Endothelial cell of umbilical vein (primary cell): ENCODE measurements around the gene KCMF1. TPM values are rescaled to one million over a fixed set of nuclear protein-coding genes. Genes with fewer than 3 reads are reported as not detected.

Experiments used
- BruUV-seq: library from RNA; stranded (reverse); fragments of 400-500 nt; replicated peaks from 2 replicates; lab custom pipeline; 2021; lab: Mats Ljungman, UMichigan
- CTCF ChIA-PET: fragments of 300-600, 350-600 bp; sonication (Branson Sonifier 250); formaldehyde crosslinking; loops from one replicate; lab custom pipeline; 2021; ENCODE audit warnings: antibody characterized with exemption, inconsistent platforms; lab: Charles Lee
- POLR2A ChIA-PET: fragments of 300-600, 350-600 bp; sonication (Branson Sonifier 250); formaldehyde crosslinking; loops from one replicate; lab custom pipeline; 2021; ENCODE audit warnings: antibody characterized with exemption, inconsistent platforms; lab: Charles Lee
- DNase-seq: peaks from one replicate; pipeline ENCODE4 v3.0.0-alpha.2; 2011; ENCODE audit warnings: low read depth, low spot score
- FAIRE-seq: peaks from 2 replicates; lab custom pipeline; 2011; peaks lifted over from hg19 to GRCh38; lab: Jason Lieb, UNC
- H2AFZ ChIP-seq: 2 replicates; pipeline ENCODE4 v1.6.0; 2012; ENCODE audit warnings: low read depth, low read length, control low read depth, inconsistent platforms
- H3K27ac ChIP-seq: 2 replicates; pipeline ENCODE4 v1.5.1; 2011; ENCODE audit warnings: low read depth, mild to moderate bottlenecking, control low read depth, low read length, moderate library complexity; ENCODE audit not compliant: insufficient read depth
- H3K27me3 ChIP-seq, 2 experiments: 2 replicates each; pipeline versions ENCODE4 v1.6.0 to v1.6.1; 2011; ENCODE audit warnings: low read length in 2 of 2, mixed read lengths in 1 of 2; ENCODE audit not compliant: control insufficient read depth in 2 of 2, insufficient read depth in 2 of 2
- H3K36me3 ChIP-seq, 2 experiments: 2 replicates in 1 of 2; 3 replicates in 1 of 2; pipeline ENCODE4 v1.5.1; 2011; ENCODE audit warnings: low read length in 2 of 2, mild to moderate bottlenecking in 1 of 2, moderate library complexity in 1 of 2; ENCODE audit not compliant: control insufficient read depth in 2 of 2, insufficient read depth in 2 of 2; ENCODE audit errors: extremely low read depth in 1 of 2
- H3K4me1 ChIP-seq: 3 replicates; pipeline ENCODE4 v1.5.1; 2011; ENCODE audit warnings: mild to moderate bottlenecking, low read length; ENCODE audit not compliant: control insufficient read depth, insufficient read depth; ENCODE audit errors: extremely low read depth
- H3K4me2 ChIP-seq: 2 replicates; pipeline ENCODE4 v1.6.1; 2011; ENCODE audit warnings: low read length, control low read depth, mixed read lengths; ENCODE audit not compliant: insufficient read depth
- H3K4me3 ChIP-seq, 3 experiments: fragments of 200-600 bp in 1 of 3; sonication (generic), shearing (Covaris generic) in 1 of 3; replicated peaks in 1 of 3; 2 replicates each; pipeline ENCODE4 v1.5.1; 2011 to 2016; ENCODE audit warnings: control low read depth in 3 of 3, low read length in 3 of 3, mild to moderate bottlenecking in 2 of 3, inconsistent platforms in 1 of 3, low read depth in 1 of 3, moderate library complexity in 1 of 3; ENCODE audit not compliant: insufficient read depth in 1 of 3
- H3K79me2 ChIP-seq: 2 replicates; pipeline ENCODE4 v1.6.0; 2012; ENCODE audit warnings: low read length, inconsistent platforms; ENCODE audit not compliant: control insufficient read depth, insufficient read depth
- H3K9ac ChIP-seq: replicated peaks from 2 replicates; pipeline ENCODE3; 2011; ENCODE audit warnings: low read length, control low read depth; ENCODE audit not compliant: insufficient read depth; ENCODE audit errors: extremely low read depth
- H3K9me1 ChIP-seq: replicated peaks from 3 replicates; pipeline ENCODE4 v1.6.0; 2011; ENCODE audit warnings: mild to moderate bottlenecking, low read length; ENCODE audit not compliant: control insufficient read depth, insufficient read depth; ENCODE audit errors: extremely low read depth
- H3K9me3 ChIP-seq: replicated peaks from 2 replicates; pipeline ENCODE4 v1.5.1; 2012; ENCODE audit warnings: low read length, inconsistent platforms; ENCODE audit not compliant: control insufficient read depth, insufficient read depth
- H4K20me1 ChIP-seq: replicated peaks from 2 replicates; pipeline ENCODE3; 2011; ENCODE audit warnings: mild to moderate bottlenecking, low read length; ENCODE audit not compliant: control insufficient read depth, insufficient read depth; ENCODE audit errors: extremely low read depth
- EZH2 ChIP-seq: IDR thresholded peaks from 2 replicates; pipeline ENCODE4 v1.6.1; 2012; ENCODE audit warnings: borderline replicate concordance, low read depth, mild to moderate bottlenecking, moderate library complexity, low read length, inconsistent platforms; ENCODE audit not compliant: severe bottlenecking
- FOS ChIP-seq: IDR thresholded peaks from 2 replicates; pipeline ENCODE4 v1.6.1; 2011; ENCODE audit warnings: mild to moderate bottlenecking, low read length, moderate library complexity, borderline replicate concordance; ENCODE audit not compliant: insufficient read depth
- GATA2 ChIP-seq: IDR thresholded peaks from 2 replicates; pipeline ENCODE4 v1.7.0; 2011; ENCODE audit warnings: low read depth, mild to moderate bottlenecking, moderate library complexity, mixed read lengths, low read length; ENCODE audit not compliant: insufficient read length, insufficient read depth
- JUN ChIP-seq: IDR thresholded peaks from 2 replicates; pipeline ENCODE4 v1.6.1; 2011; ENCODE audit warnings: borderline replicate concordance, low read depth; ENCODE audit not compliant: insufficient read length, insufficient read depth
- MYC ChIP-seq: IDR thresholded peaks from one replicate; pipeline ENCODE4 v1.6.1; 2011; ENCODE audit warnings: mild to moderate bottlenecking, low read depth, low read length
- POLR2A ChIP-seq: IDR thresholded peaks from 2 replicates; pipeline ENCODE4 v1.6.1; 2012; ENCODE audit warnings: low read depth, mild to moderate bottlenecking, control low read depth, low read length
- POLR2AphosphoS5 ChIP-seq: IDR thresholded peaks from 2 replicates; pipeline ENCODE4 v1.6.1; 2012; ENCODE audit warnings: low read depth, mild to moderate bottlenecking, control low read depth, low read length, moderate library complexity; ENCODE audit not compliant: insufficient read depth
- dilution Hi-C: fragments of 300-500 bp; cut with MboI; formaldehyde crosslinking; loops from one replicate; pipeline ENCODE4 v1.15.0; 2019; ENCODE audit warnings: low sequenced_read_pairs; ENCODE audit not compliant: extremely low pct_ligation_motif_present
- intact Hi-C: fragments of 100-400 bp; cut with micrococcal nuclease; formaldehyde crosslinking; loops from one replicate; pipeline ENCODE4 v1.10.0; 2022
- polyA plus RNA-seq, 4 experiments: library from polyadenylated mRNA; depleted of rRNA in 3 of 4; stranded (reverse) in 3 of 4; unstranded in 1 of 4; fragments of >200 nt; gene quantifications; 2 replicates each; pipeline versions ENCODE4 v1.2.1 to v1.2.3, GENCODE V29; 2011 to 2012; ENCODE audit warnings: missing spikeins in 1 of 4
- total RNA-seq: library from RNA; stranded (reverse); gene quantifications from 2 replicates; pipeline ENCODE4 v1.2.3, GENCODE V29; 2021
- TF ChIP-seq, protein P1 (sequence below), 2 donors: IDR thresholded peaks; 1 replicate in 1 of 2; 2 replicates in 1 of 2; pipeline ENCODE4 v1.5.1; 2011; ENCODE audit warnings: low read length in 2 of 2, mild to moderate bottlenecking in 2 of 2, moderate library complexity in 2 of 2, control low read depth in 1 of 2, inconsistent platforms in 1 of 2, low read depth in 1 of 2; ENCODE audit not compliant: insufficient read depth in 1 of 2; ENCODE audit errors: extremely low read depth in 1 of 2
- TF ChIP-seq, protein P2 (sequence below): IDR thresholded peaks from 2 replicates; pipeline ENCODE4 v1.6.1; 2011; ENCODE audit not compliant: insufficient read depth, insufficient read length

KCMF1 gene
- total and polyA plus RNA-seq, 2 donors (not counting 3 experiments of a cell fraction or from before 2014, with no cell fraction given): 49.3 to 78.4 TPM

DNA sequence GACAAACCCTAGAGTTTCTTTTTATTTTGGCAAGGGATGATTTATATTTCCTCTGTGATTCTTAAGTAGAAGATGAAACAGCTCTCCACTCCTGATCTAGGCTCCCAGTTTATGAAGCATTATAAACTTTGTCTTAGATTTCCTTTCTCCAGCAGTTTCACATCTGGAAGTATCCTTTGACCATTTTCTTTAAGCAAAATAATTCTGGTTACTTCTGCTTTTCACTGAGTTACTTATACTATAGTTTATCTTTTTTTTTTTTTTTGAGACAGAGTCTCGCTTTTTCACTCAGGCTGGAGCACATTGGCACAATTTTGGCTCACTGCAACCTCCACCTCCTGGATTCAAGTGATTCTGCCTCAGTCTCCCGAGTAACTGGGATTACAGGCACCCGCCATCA is 45.5 kb downstream of the KCMF1 start:
- dilution Hi-C loops: no loop called here

More for the DNA sequence above, 45.5 kb downstream of the KCMF1 start:
- ChIA-PET CTCF (interaction anchor here (0.7 to 2.5 kb wide), 6 partner anchors 11 to 91 kb away, joined by 3 to 15 read pairs (median 5); no protein-coding TSS in a partner anchor), POLR2A (no interaction called here)
- DNase-seq: no peak
- Histone ChIP-seq H3K27me3 (no peaks in the 10 kb centered on the region), H3K9me1 (no peaks in the 10 kb centered on the region), H3K79me2 (peaks cover 90% of the 10 kb centered on the region), H2AFZ (no peak overlapping the region), H3K4me1 (peaks cover 22% of the 10 kb centered on the region), H3K4me2 (no peak overlapping the region), H3K36me3 (no peaks in the 10 kb centered on the region), H3K9me3 (no peaks in the 10 kb centered on the region), H4K20me1 (peaks cover 9% of the 10 kb centered on the region), H3K4me3 (no peak overlapping the region), H3K9ac (no peak overlapping the region), H3K27ac (no peak overlapping the region)
- TF ChIP-seq MYC: no peak
- TF ChIP-seq, protein P1, sequence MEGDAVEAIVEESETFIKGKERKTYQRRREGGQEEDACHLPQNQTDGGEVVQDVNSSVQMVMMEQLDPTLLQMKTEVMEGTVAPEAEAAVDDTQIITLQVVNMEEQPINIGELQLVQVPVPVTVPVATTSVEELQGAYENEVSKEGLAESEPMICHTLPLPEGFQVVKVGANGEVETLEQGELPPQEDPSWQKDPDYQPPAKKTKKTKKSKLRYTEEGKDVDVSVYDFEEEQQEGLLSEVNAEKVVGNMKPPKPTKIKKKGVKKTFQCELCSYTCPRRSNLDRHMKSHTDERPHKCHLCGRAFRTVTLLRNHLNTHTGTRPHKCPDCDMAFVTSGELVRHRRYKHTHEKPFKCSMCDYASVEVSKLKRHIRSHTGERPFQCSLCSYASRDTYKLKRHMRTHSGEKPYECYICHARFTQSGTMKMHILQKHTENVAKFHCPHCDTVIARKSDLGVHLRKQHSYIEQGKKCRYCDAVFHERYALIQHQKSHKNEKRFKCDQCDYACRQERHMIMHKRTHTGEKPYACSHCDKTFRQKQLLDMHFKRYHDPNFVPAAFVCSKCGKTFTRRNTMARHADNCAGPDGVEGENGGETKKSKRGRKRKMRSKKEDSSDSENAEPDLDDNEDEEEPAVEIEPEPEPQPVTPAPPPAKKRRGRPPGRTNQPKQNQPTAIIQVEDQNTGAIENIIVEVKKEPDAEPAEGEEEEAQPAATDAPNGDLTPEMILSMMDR (IDR thresholded peaks at IDR 0.05; ENCODE audit: extremely low read depth in 1 of 2, insufficient read depth in 1 of 2, low read depth in 1 of 2, low read length in 2 of 2): no peak
- TF ChIP-seq GATA2: no peak
- TF ChIP-seq POLR2A: no peak
- TF ChIP-seq POLR2AphosphoS5: no peak
- TF ChIP-seq, protein P2, sequence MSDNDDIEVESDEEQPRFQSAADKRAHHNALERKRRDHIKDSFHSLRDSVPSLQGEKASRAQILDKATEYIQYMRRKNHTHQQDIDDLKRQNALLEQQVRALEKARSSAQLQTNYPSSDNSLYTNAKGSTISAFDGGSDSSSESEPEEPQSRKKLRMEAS: no peak
- TF ChIP-seq FOS: no peak
- no peak for TF ChIP-seq JUN
- TF ChIP-seq EZH2: no peak
- intact Hi-C loops: loop anchor here (2.0 kb wide), 1 partner anchor 44 kb away; no protein-coding TSS in a partner anchor
- BruUV-seq: no TSS peak
- no peak for FAIRE-seq
